ENCODE measurements around the gene MT3. TPM values are rescaled to one million over a fixed set of nuclear protein-coding genes. Genes with fewer than 3 reads are reported as not detected.

MT3 gene
- total and polyA plus RNA-seq, 2 of the 13 experiments (the other 11 are each of a cell fraction or from before 2014, with no cell fraction given), result not detected

- DNase-seq (ENCODE audit: low spot score) (no peak), FAIRE-seq (no peak), ATAC-seq (peak; percentile 35; the same call in 1 of the 3 replicates)
- Histone ChIP-seq H2AFZ (ENCODE audit: low read length) (no peak overlapping the region), H4K20me1 (ENCODE audit: insufficient read depth, low read length) (no peaks in the 10 kb centered on the region), H3K9ac (ENCODE audit: insufficient read depth, low read depth, low read length) (no peak overlapping the region), H3K27me3 (ENCODE audit: control insufficient read depth in 1 of 2, insufficient read depth in 2 of 2, low read length in 2 of 2) (peaks cover 0 to 6% of the 10 kb centered on the region in 2 experiments; a peak in 1 of 5 replicates), H3K4me2 (ENCODE audit: low read depth, low read length) (no peak overlapping the region), H3K36me3 (replicated peaks in 1 of 2; ENCODE audit: control insufficient read depth in 1 of 2, insufficient read depth in 2 of 2, low read length in 2 of 2) (no peaks in the 10 kb centered on the region), H3K9me3 (ENCODE audit: low read length) (no peaks in the 10 kb centered on the region; the same call in 1 of the 2 replicates), H3K4me1 (ENCODE audit: insufficient read depth, low read length) (no peaks in the 10 kb centered on the region), H3K27ac (ENCODE audit: extremely low read length, insufficient read depth, low read length) (no peak overlapping the region), H3K79me2 (ENCODE audit: insufficient read depth, low read length) (no peaks in the 10 kb centered on the region), H3K4me3 (replicated peaks in 1 of 3; ENCODE audit: insufficient read depth in 1 of 3, low read depth in 2 of 3, low read length in 3 of 3) (no peak overlapping the region)
- ChIA-PET POLR2A (no interaction called here), CTCF (ENCODE audit: low intra/inter-chr PET ratio, low total read pairs) (no interaction called here)
- intact Hi-C loops (cut with micrococcal nuclease; ENCODE audit: unreplicated experiment) (no loop called here), in situ Hi-C loops (cut with HindIII; ENCODE audit: extremely low pct_ligation_motif_present, low pct_unique_long_range_greater_than_20kb) (no loop called here)
- TF ChIP-seq MIER2 (CRISPR knock-in tag; IDR thresholded peaks at IDR 0.05) (no peak), HDAC2 (CRISPR knock-in tag; IDR thresholded peaks at IDR 0.05) (no peak), XRCC5 (optimal IDR thresholded peaks at IDR 0.05; ENCODE audit: low read length) (no peak), ZNF563 (CRISPR knock-in tag; IDR thresholded peaks at IDR 0.05) (no peak), ZNF616 (CRISPR knock-in tag; IDR thresholded peaks at IDR 0.05; ENCODE audit: low read depth) (no peak), ZBTB44 (CRISPR knock-in tag; IDR thresholded peaks at IDR 0.05) (no peak), ZNF567 (CRISPR knock-in tag; IDR thresholded peaks at IDR 0.05; ENCODE audit: borderline replicate concordance) (no peak), NFKBIZ (CRISPR knock-in tag; IDR thresholded peaks at IDR 0.05) (no peak), TIGD3 (CRISPR knock-in tag; IDR thresholded peaks at IDR 0.05; ENCODE audit: borderline replicate concordance) (no peak), SRY (CRISPR knock-in tag; IDR thresholded peaks at IDR 0.05) (no peak), DBP (CRISPR knock-in tag; IDR thresholded peaks at IDR 0.05; ENCODE audit: not compliant biosample characterization) (no peak), PHF20 (CRISPR knock-in tag; IDR thresholded peaks at IDR 0.05) (no peak), ZNF512B (CRISPR knock-in tag; IDR thresholded peaks at IDR 0.05; ENCODE audit: borderline replicate concordance) (no peak), RBFOX2 (IDR thresholded peaks at IDR 0.05; ENCODE audit: low read depth, low read length) (no peak), ZNF776 (CRISPR knock-in tag; IDR thresholded peaks at IDR 0.05) (no peak), FOXJ3 (CRISPR knock-in tag; IDR thresholded peaks at IDR 0.05; ENCODE audit: borderline replicate concordance) (no peak)
- BruUV-seq (replicated peaks), result no TSS peak
- 64% methylated on average over 10 of the region's 11 CpGs for WGBS (ENCODE audit: low lambda C conversion rate)
Observed at GRCh38 chr16:56571525-56571924, 17.8 kb upstream of the MT3 start.

Data from HepG2 (cell line).